CD8-positive, alpha-beta memory T cell (primary cell): ENCODE measurements around the gene INSIG1. TPM values are rescaled to one million over a fixed set of nuclear protein-coding genes. Genes with fewer than 3 reads are reported as not detected.

ENCODE experiments used
- CTCF ChIA-PET: fragments of 350-600 bp; sonication (Branson Sonifier 250); formaldehyde crosslinking; loops from one replicate; lab custom pipeline; 2021; ENCODE audit warnings: antibody characterized with exemption; lab: Charles Lee
- POLR2A ChIA-PET: fragments of 350-600 bp; sonication (Branson Sonifier 250); formaldehyde crosslinking; loops from one replicate; lab custom pipeline; 2021; ENCODE audit warnings: antibody characterized with exemption; lab: Charles Lee
- DNase-seq, 5 donors: peaks; one replicate each; pipeline versions ENCODE4 v3.0.0 to v3.0.0-alpha.2; 2020 to 2022; ENCODE audit warnings: mixed read lengths in 1 of 5
- H3K27ac ChIP-seq: one replicate; pipeline ENCODE4 v1.7.0; 2013; ENCODE audit warnings: low read depth, mild to moderate bottlenecking, low read length, moderate library complexity
- H3K27me3 ChIP-seq: 2 replicates; pipeline ENCODE4 v1.7.0; 2013; ENCODE audit warnings: low read length, mild to moderate bottlenecking; ENCODE audit not compliant: insufficient read depth, poor library complexity, severe bottlenecking
- H3K36me3 ChIP-seq: 2 replicates; pipeline ENCODE4 v1.7.0; 2013; ENCODE audit warnings: mild to moderate bottlenecking, low read length, moderate library complexity; ENCODE audit not compliant: insufficient read depth
- H3K4me1 ChIP-seq: 2 replicates; pipeline ENCODE4 v1.7.0; 2013; ENCODE audit warnings: mild to moderate bottlenecking, low read length, moderate library complexity; ENCODE audit not compliant: insufficient read depth
- H3K4me3 ChIP-seq: 2 replicates; pipeline ENCODE4 v1.7.0; 2013; ENCODE audit warnings: mild to moderate bottlenecking, low read length
- H3K9me3 ChIP-seq: 2 replicates; pipeline ENCODE4 v1.7.0; 2013; ENCODE audit warnings: mild to moderate bottlenecking, low read length
- H3K27ac Mint-ChIP-seq, 8 donors: one replicate each; pipeline ENCODE4 v1.8.0; 2020 to 2021; ENCODE audit warnings: mixed read lengths in 8 of 8, mild to moderate bottlenecking in 6 of 8, inconsistent platforms in 3 of 8, moderate library complexity in 3 of 8
- H3K27me3 Mint-ChIP-seq, 2 donors: one replicate each; pipeline ENCODE4 v1.8.0; 2020 to 2021; ENCODE audit warnings: mixed read lengths in 2 of 2, mild to moderate bottlenecking in 1 of 2, moderate library complexity in 1 of 2
- H3K36me3 Mint-ChIP-seq, 3 donors: one replicate each; pipeline ENCODE4 v1.8.0; 2020 to 2021; ENCODE audit warnings: mixed read lengths in 3 of 3, inconsistent platforms in 1 of 3, mild to moderate bottlenecking in 1 of 3
- H3K4me1 Mint-ChIP-seq, 3 donors: one replicate each; pipeline ENCODE4 v1.8.0; 2020 to 2021; ENCODE audit warnings: mixed read lengths in 3 of 3, inconsistent platforms in 1 of 3, mild to moderate bottlenecking in 1 of 3
- H3K4me3 Mint-ChIP-seq, 7 donors: one replicate each; pipeline ENCODE4 v1.8.0; 2020 to 2021; ENCODE audit warnings: mixed read lengths in 7 of 7, mild to moderate bottlenecking in 6 of 7, moderate library complexity in 4 of 7, inconsistent platforms in 2 of 7
- H3K9me3 Mint-ChIP-seq, 5 donors: one replicate each; pipeline ENCODE4 v1.8.0; 2020 to 2022; ENCODE audit warnings: mixed read lengths in 5 of 5, mild to moderate bottlenecking in 3 of 5, moderate library complexity in 2 of 5, inconsistent platforms in 1 of 5
- polyA plus RNA-seq: library from polyadenylated mRNA; unstranded; fragments of 300-500 nt; fragmentation: Illumina TruSeq; gene quantifications from one replicate; pipeline ENCODE4 v1.2.3, GENCODE V29; 2021
- total RNA-seq, 2 experiments: library from RNA; stranded (reverse); gene quantifications; one replicate each; pipeline ENCODE4 v1.2.3, GENCODE V29; 2021

The INSIG1 gene
- total and polyA plus RNA-seq, 3 experiments from 2014 or later: 25.0 to 29.5 (median 27.3) TPM

DNA sequence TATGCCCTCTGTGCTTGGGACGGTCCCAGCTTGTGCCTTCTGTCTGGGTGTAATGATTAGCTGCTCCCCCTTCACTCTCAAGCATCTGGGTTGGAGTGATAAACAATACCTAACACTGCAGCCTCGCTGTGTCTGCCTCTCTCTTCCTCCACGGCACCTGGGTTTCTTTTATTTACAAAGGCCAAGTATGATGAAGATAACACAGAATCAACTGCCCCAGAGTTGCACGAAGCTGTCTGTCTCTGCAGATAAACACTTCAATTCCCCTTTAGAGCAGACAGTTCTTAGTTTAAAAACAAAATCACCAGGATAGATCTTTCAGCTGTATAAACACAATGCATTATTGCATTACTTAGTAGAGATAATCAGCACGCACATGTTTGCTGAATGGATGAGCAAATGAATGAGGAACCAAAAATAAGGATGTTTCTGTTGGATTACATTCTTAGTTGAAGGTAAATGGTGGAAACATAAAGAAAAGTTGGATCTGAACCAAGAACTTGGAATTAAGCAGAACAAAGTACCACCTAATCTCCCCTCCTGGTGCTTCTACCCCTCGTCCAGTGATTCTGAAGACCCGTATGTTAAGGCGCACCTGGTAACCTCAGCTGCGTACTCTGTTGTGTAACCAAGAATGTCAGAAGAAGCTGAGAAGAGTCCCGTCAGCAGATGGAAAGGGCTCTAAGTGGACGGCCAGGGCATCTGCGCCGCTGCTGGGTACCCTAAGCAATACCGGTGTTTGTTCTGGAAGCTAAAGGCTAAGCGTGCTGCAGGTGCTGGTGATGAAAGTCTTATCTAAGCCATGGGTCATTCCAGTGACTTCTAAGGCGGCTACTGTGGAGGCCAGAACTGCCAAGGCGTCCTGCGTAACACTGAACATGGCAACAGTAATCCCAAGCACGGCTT lies 26.6 kb downstream of the INSIG1 start:
- H3K27me3 Mint-ChIP-seq: peaks cover 15 to 18% of the 10 kb centered on the region in 2 donors
- Histone ChIP-seq H3K9me3 (no peaks in the 10 kb centered on the region), H3K27ac (no peak overlapping the region), H3K4me3 (no peak overlapping the region), H3K27me3 (no peaks in the 10 kb centered on the region), H3K36me3 (no peaks in the 10 kb centered on the region), H3K4me1 (no peaks in the 10 kb centered on the region)
- no peaks in the 10 kb centered on the region for H3K4me1 Mint-ChIP-seq
- no peak overlapping the region for H3K4me3 Mint-ChIP-seq
- H3K9me3 Mint-ChIP-seq: peaks cover 0 to 3% (median 0%) of the 10 kb centered on the region in 5 donors
- no peaks in the 10 kb centered on the region for H3K36me3 Mint-ChIP-seq
- POLR2A ChIA-PET: no interaction called here
- H3K27ac Mint-ChIP-seq: no peak overlapping the region
- CTCF ChIA-PET: interaction anchor here (2.0 kb wide), 1 partner anchor 21 kb away, joined by 7 read pairs; no protein-coding TSS in a partner anchor
- DNase-seq: no peak

DNA sequence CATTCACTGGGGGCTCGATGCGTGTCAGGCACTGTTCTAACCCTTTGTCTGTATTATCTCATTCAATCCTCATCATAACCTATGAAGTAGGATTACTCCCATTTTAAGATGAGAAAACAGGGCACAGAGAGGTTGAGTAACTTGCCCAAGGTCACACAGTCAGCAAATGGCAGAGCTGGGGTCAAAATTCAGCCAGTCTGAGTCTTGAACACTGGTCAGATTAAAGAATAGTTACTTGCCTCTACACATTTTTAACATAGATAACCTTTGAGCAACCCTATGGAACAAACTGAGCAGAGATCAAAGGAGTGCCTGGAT lies 27.2 kb downstream of the INSIG1 start:
- Histone ChIP-seq H3K36me3 (no peaks in the 10 kb centered on the region), H3K4me3 (no peak overlapping the region), H3K4me1 (no peaks in the 10 kb centered on the region), H3K27me3 (no peaks in the 10 kb centered on the region), H3K27ac (no peak overlapping the region), H3K9me3 (no peaks in the 10 kb centered on the region)
- POLR2A ChIA-PET: no interaction called here
- no peaks in the 10 kb centered on the region for H3K36me3 Mint-ChIP-seq
- no peak overlapping the region for H3K4me3 Mint-ChIP-seq
- H3K27ac Mint-ChIP-seq: no peak overlapping the region
- peaks cover 0 to 3% (median 0%) of the 10 kb centered on the region in 5 donors for H3K9me3 Mint-ChIP-seq
- no peaks in the 10 kb centered on the region for H3K4me1 Mint-ChIP-seq
- H3K27me3 Mint-ChIP-seq: peaks cover 14 to 15% of the 10 kb centered on the region in 2 donors
- CTCF ChIA-PET: interaction anchor here (2.0 kb wide), 1 partner anchor 20 kb away, joined by 7 read pairs; no protein-coding TSS in a partner anchor
- no peak for DNase-seq

DNA sequence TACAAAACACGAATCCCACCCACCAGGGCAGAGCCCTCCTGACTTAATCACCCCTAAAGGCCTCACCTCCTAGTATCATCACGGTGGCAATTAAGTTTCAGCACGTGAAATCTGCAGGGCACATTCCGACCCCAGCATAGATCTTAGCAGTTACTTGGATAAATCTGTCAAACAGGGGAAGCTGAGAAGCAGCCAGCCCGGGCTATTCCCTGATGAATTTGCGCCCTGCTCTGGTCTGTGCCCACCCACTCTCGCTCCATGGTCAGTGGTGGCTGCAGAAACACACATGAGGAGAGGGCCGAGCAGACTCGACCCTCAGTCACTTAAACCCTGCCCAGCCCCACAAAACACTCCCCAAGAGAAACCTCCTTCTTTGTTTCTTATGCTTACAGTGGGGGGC lies 28.7 kb downstream of the INSIG1 start:
- no peaks in the 10 kb centered on the region for H3K36me3 Mint-ChIP-seq
- no peak for DNase-seq
- Histone ChIP-seq H3K4me1 (no peaks in the 10 kb centered on the region), H3K4me3 (no peak overlapping the region), H3K36me3 (no peaks in the 10 kb centered on the region), H3K27ac (no peak overlapping the region), H3K9me3 (no peaks in the 10 kb centered on the region), H3K27me3 (no peaks in the 10 kb centered on the region)
- H3K9me3 Mint-ChIP-seq: peaks cover 0 to 3% (median 0%) of the 10 kb centered on the region in 5 donors
- H3K4me1 Mint-ChIP-seq: no peaks in the 10 kb centered on the region
- POLR2A ChIA-PET: no interaction called here
- H3K4me3 Mint-ChIP-seq: no peak overlapping the region
- CTCF ChIA-PET: no interaction called here
- H3K27me3 Mint-ChIP-seq: peaks cover 14 to 15% of the 10 kb centered on the region in 2 donors
- no peak overlapping the region for H3K27ac Mint-ChIP-seq

DNA sequence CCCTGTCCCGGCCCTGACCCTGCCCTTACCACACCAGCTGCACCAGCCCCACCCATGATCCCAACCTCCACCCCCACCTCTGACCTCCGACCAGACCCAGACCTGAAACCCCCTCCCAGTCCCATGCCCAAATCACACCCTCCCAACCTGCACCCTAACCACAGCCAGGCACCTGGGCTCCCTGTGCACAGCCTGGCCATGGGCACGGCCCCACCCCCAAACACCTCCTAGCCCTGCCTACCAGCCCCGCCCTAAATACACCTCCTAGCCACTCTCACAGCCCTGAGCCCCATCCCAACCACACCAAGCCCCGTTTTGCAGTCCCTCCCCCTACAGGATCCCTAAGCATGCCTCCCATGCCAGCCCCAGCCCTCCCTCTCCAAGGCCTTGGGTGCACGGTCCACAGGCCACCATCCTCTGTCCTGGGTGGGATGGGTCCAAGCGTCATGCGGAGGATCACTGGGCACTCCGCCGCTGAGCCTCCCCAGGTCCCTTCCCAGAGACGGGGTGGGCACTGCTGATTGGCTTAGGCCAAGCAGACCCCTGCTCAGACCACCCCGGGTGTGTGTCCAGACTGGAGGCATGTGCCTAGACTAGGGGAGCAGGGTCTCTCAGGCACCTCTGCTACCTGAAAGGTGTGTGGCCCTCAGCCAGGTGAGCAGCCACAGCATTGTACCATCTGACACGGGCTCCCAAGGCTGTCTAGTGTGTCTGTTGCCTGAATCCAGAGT lies 30.1 kb downstream of the INSIG1 start:
- CTCF ChIA-PET: no interaction called here
- DNase-seq: no peak
- H3K4me1 ChIP-seq: no peaks in the 10 kb centered on the region
- Mint-ChIP-seq H3K4me1 (no peaks in the 10 kb centered on the region), H3K4me3 (peak overlapping the region in 1 of 7 donors; percentile 3), H3K27me3 (peaks cover 10 to 13% of the 10 kb centered on the region in 2 donors), H3K36me3 (no peaks in the 10 kb centered on the region), H3K9me3 (peaks cover 0 to 3% (median 0%) of the 10 kb centered on the region in 5 donors), H3K27ac (no peak overlapping the region)
- H3K4me3 ChIP-seq: no peak overlapping the region
- H3K9me3 ChIP-seq: no peaks in the 10 kb centered on the region
- H3K36me3 ChIP-seq: no peaks in the 10 kb centered on the region
- no peak overlapping the region for H3K27ac ChIP-seq
- no peaks in the 10 kb centered on the region for H3K27me3 ChIP-seq
- POLR2A ChIA-PET: no interaction called here

DNA sequence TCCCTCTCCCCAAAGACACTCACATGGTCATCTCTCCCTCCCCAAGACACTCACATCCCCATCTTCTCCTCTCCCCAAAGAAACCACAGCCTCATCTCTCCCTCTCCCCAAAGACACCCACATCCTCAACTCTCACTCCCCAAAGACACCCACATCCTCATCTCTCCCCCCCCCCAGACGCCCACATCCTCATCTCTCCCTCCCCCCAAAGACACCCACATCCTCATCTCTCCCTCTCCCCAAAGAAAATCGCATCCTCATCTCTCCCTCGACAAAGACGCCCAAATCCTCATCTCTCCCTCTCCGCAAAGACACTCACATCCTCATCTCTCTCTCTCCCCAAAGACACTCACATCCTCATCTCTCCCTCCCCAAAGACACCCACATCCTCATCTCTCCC lies 31.5 kb downstream of the INSIG1 start:
- POLR2A ChIA-PET: no interaction called here

DNA sequence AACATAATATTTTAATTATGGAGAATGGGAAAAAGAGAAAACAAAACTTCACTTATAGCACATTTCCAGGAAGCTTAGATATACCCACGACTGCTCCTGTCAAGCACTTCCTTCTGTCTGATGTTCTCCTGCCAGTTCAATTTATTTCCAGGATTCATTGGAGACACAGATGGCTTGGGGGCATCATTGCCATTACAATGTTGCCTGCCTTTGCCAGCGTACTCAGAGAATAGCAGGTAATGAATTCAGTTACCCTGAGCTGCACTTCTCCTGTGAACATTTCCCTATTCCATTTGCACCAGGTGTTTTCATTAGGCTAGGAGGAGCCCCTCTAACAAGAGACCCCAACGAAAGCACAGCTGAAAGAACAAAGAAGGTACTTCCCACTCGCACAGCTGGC lies 33.7 kb downstream of the INSIG1 start:
- Histone ChIP-seq H3K4me1 (no peaks in the 10 kb centered on the region), H3K9me3 (no peaks in the 10 kb centered on the region), H3K27me3 (peaks cover 6% of the 10 kb centered on the region), H3K36me3 (no peaks in the 10 kb centered on the region), H3K27ac (no peak overlapping the region), H3K4me3 (no peak overlapping the region)
- CTCF ChIA-PET: interaction anchor here (0.8 to 1.4 kb wide), 2 partner anchors 14 to 142 kb away, joined by 3 to 5 read pairs; no protein-coding TSS in a partner anchor
- POLR2A ChIA-PET: no interaction called here
- Mint-ChIP-seq H3K27me3 (peaks cover 0 to 2% of the 10 kb centered on the region in 2 donors), H3K27ac (peak overlapping the region in 1 of 8 donors; percentile 74), H3K4me1 (no peaks in the 10 kb centered on the region), H3K9me3 (no peaks in the 10 kb centered on the region), H3K4me3 (no peak overlapping the region), H3K36me3 (no peaks in the 10 kb centered on the region)
- DNase-seq: no peak

More for the DNA sequence above, 31.5 kb downstream of the INSIG1 start:
- H3K36me3 ChIP-seq: no peaks in the 10 kb centered on the region
- H3K4me3 ChIP-seq: no peak overlapping the region
- Mint-ChIP-seq H3K27me3 (peaks cover 2 to 8% of the 10 kb centered on the region in 2 donors), H3K4me3 (no peak overlapping the region), H3K9me3 (no peaks in the 10 kb centered on the region), H3K27ac (no peak overlapping the region), H3K4me1 (no peaks in the 10 kb centered on the region), H3K36me3 (no peaks in the 10 kb centered on the region)
- DNase-seq: no peak
- no peaks in the 10 kb centered on the region for H3K27me3 ChIP-seq
- H3K4me1 ChIP-seq: no peaks in the 10 kb centered on the region
- no peaks in the 10 kb centered on the region for H3K9me3 ChIP-seq
- CTCF ChIA-PET: no interaction called here
- no peak overlapping the region for H3K27ac ChIP-seq

DNA sequence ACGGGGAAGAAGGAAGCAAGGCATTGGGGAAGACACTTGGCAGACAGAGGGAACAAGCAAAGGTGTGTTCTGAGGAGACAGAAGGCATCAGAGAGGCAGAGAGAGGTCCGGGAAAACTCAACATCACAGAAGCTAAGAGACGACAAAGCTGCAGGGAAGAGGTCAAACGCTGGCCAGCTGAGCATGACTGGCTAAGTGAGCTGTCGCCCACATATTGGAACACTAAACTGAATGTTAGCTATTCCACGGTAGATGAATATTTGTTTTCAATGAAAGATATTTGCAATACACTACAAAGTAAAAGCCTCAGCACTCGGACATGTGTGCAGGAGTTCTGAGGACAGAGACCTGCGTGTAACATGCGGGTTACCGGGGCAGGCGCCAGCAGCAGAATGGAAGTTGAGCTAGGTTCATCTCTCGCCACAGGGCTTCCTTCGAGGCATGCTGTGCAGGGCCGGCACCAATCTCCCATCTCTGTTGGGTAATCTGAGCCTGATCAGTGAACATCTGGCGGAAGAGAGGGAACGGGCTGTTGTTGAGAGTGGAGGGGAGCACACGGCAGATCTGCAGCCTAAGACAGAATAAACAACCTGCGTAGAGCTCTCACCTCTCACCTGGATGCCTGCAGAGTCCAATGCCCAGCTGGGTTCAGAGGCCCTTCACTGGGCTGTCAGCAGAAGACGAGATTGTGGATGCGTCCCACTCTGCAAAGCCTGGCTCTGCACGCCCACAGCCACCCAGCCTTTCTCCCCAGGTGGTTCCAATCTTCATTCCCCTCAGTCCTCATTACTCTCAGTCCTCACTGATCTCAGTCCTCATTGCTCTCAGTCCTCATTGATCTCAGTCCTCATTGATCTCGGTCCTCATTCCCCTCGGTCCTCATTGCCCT lies 35.9 kb downstream of the INSIG1 start:
- Mint-ChIP-seq H3K4me3 (no peak overlapping the region), H3K27me3 (peaks cover 5 to 8% of the 10 kb centered on the region in 2 donors)

More for the DNA sequence above, 35.9 kb downstream of the INSIG1 start:
- DNase-seq: no peak
- Mint-ChIP-seq H3K4me1 (peaks cover under 1 to 10% (median 3%) of the 10 kb centered on the region in 3 donors), H3K36me3 (no peaks in the 10 kb centered on the region), H3K9me3 (no peaks in the 10 kb centered on the region), H3K27ac (no peak overlapping the region)
- no peaks in the 10 kb centered on the region for H3K9me3 ChIP-seq
- no peak overlapping the region for H3K4me3 ChIP-seq
- H3K36me3 ChIP-seq: no peaks in the 10 kb centered on the region
- H3K4me1 ChIP-seq: peaks cover 5% of the 10 kb centered on the region
- H3K27me3 ChIP-seq: peaks cover 12% of the 10 kb centered on the region
- CTCF ChIA-PET: interaction anchor here (1.9 kb wide), 1 partner anchor 11 kb away, joined by 9 read pairs; no protein-coding TSS in a partner anchor
- no peak overlapping the region for H3K27ac ChIP-seq
- POLR2A ChIA-PET: no interaction called here
